Smooth muscle cell (in vitro differentiated cells): ENCODE data around the gene TMPRSS11A. TPM values are rescaled to one million over a fixed set of nuclear protein-coding genes. Genes with fewer than 3 reads are reported as not detected.

Source experiments
- DNase-seq: peaks from one replicate; lab custom pipeline; 2025; ENCODE audit not compliant: unreplicated experiment; lab: John Stamatoyannopoulos, UW
- H2AFZ ChIP-seq: fragments of 200-600 bp; sonication (generic); 2 replicates; pipeline ENCODE4 v1.6.0; 2016; ENCODE audit warnings: antibody characterized with exemption, low read depth, mild to moderate bottlenecking
- H3F3A ChIP-seq: fragments of 200-600 bp; sonication (generic); 2 replicates; pipeline ENCODE4 v1.6.0; 2017; ENCODE audit warnings: antibody characterized with exemption, low read depth
- H3K27ac ChIP-seq: fragments of 200-600 bp; sonication (generic); 2 replicates; pipeline ENCODE4 v1.5.1; 2016; ENCODE audit warnings: low read depth, mild to moderate bottlenecking
- H3K27me3 ChIP-seq: fragments of 200-600 bp; sonication (generic); 2 replicates; pipeline ENCODE4 v1.6.1; 2016; ENCODE audit warnings: low read depth, mild to moderate bottlenecking
- H3K36me3 ChIP-seq: fragments of 200-600 bp; sonication (generic); 2 replicates; pipeline ENCODE4 v1.5.1; 2016; ENCODE audit warnings: low read depth
- H3K4me1 ChIP-seq: fragments of 200-600 bp; sonication (generic); 2 replicates; pipeline ENCODE4 v1.5.1; 2016; ENCODE audit warnings: low read depth
- H3K4me2 ChIP-seq: fragments of 200-600 bp; sonication (generic); 2 replicates; pipeline ENCODE4 v1.6.0; 2016; ENCODE audit warnings: mild to moderate bottlenecking
- H3K4me3 ChIP-seq: fragments of 200-600 bp; sonication (generic); 2 replicates; pipeline ENCODE4 v1.5.1; 2016; ENCODE audit warnings: mild to moderate bottlenecking
- H3K79me2 ChIP-seq: fragments of 200-600 bp; sonication (generic); 2 replicates; pipeline ENCODE4 v1.6.0; 2016; ENCODE audit warnings: low read depth, mild to moderate bottlenecking
- H3K9ac ChIP-seq: fragments of 200-600 bp; sonication (generic); 2 replicates; pipeline ENCODE4 v1.6.0; 2016; ENCODE audit warnings: low read depth
- H3K9me3 ChIP-seq: fragments of 200-600 bp; sonication (generic); replicated peaks from 2 replicates; pipeline ENCODE4 v1.5.1; 2016; ENCODE audit warnings: low read depth
- H4K20me1 ChIP-seq: fragments of 200-600 bp; sonication (generic); 2 replicates; pipeline ENCODE4 v1.6.0; 2016; ENCODE audit warnings: low read depth
- WGBS: methylation state at CpG from one replicate; pipeline ENCODE4 v1.1.7; 2016; ENCODE audit warnings: low lambda C conversion rate; 5-methylcytosine and 5-hydroxymethylcytosine counted together
- polyA plus RNA-seq: library from polyadenylated mRNA; unstranded; fragments of >200 nt; fragmentation: Nextera tagmentation; extraction: Ambion mirVana; gene quantifications from 2 replicates; pipeline ENCODE4 v1.2.1, GENCODE V29; 2016
- total RNA-seq: library from RNA; depleted of rRNA; stranded (reverse); fragments of >200 nt; gene quantifications from 2 replicates; pipeline ENCODE4 v1.2.3, GENCODE V29; 2014
- TF ChIP-seq, protein P1 (sequence below): fragments of 200-600 bp; sonication (generic); IDR thresholded peaks from 2 replicates; pipeline ENCODE4 v1.5.1; 2017; ENCODE audit warnings: borderline replicate concordance, mild to moderate bottlenecking, antibody characterized with exemption; ENCODE audit not compliant: insufficient read depth, poor library complexity, severe bottlenecking

The TMPRSS11A gene
- total and polyA plus RNA-seq, 2 experiments from 2014 or later, result 2.8 TPM; not detected in 1

- Histone ChIP-seq H3K9ac (no peak overlapping the region), H3F3A (no peaks in the 10 kb centered on the region), H3K4me1 (no peaks in the 10 kb centered on the region), H3K9me3 (no peaks in the 10 kb centered on the region), H2AFZ (no peak overlapping the region), H4K20me1 (no peaks in the 10 kb centered on the region), H3K27me3 (no peaks in the 10 kb centered on the region), H3K36me3 (no peaks in the 10 kb centered on the region), H3K4me2 (no peak overlapping the region), H3K79me2 (no peaks in the 10 kb centered on the region), H3K27ac (no peak overlapping the region), H3K4me3 (no peak overlapping the region)
- WGBS, result 89% methylated on average over 3 of the region's 3 CpGs
- DNase-seq, result no peak
- TF ChIP-seq, protein P1, sequence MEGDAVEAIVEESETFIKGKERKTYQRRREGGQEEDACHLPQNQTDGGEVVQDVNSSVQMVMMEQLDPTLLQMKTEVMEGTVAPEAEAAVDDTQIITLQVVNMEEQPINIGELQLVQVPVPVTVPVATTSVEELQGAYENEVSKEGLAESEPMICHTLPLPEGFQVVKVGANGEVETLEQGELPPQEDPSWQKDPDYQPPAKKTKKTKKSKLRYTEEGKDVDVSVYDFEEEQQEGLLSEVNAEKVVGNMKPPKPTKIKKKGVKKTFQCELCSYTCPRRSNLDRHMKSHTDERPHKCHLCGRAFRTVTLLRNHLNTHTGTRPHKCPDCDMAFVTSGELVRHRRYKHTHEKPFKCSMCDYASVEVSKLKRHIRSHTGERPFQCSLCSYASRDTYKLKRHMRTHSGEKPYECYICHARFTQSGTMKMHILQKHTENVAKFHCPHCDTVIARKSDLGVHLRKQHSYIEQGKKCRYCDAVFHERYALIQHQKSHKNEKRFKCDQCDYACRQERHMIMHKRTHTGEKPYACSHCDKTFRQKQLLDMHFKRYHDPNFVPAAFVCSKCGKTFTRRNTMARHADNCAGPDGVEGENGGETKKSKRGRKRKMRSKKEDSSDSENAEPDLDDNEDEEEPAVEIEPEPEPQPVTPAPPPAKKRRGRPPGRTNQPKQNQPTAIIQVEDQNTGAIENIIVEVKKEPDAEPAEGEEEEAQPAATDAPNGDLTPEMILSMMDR, result no peak
These were observed 32.0 kb downstream of the TMPRSS11A start for GRCh38 chr4:67931256-67931655.

GRCh38 chr4:67929426-67929825, 33.9 kb downstream of the TMPRSS11A start:
- H3K79me2 ChIP-seq, result no peaks in the 10 kb centered on the region
- TF ChIP-seq, protein P1, result no peak

DNA sequence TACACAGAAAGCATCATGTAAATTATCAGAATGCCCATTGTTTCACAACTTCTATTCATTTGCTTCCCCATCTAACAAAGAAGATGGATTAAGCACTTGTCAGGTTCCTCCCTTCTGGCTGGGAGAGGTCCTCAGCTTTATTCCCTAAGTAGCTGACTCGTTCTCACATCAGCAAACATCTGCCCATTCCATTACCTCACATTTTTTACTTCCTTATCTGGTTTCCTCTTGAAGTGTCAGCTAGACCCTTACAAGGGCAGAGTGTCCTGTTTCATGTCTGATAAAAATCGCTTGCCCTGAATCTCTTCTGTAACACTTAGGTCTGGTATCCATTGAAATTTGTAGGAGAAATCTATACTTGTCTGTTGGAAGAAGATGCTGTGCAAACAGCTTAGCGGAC, 34.7 kb downstream of the TMPRSS11A start:
- 28% methylated on average over 3 of the region's 3 CpGs for WGBS
- no peaks in the 10 kb centered on the region for H3K36me3 ChIP-seq
- TF ChIP-seq, protein P1, result no peak
- H3K4me1 ChIP-seq, result no peaks in the 10 kb centered on the region
- H3F3A ChIP-seq, result no peaks in the 10 kb centered on the region
- H3K9me3 ChIP-seq, result no peaks in the 10 kb centered on the region
- no peaks in the 10 kb centered on the region for H4K20me1 ChIP-seq
- no peak overlapping the region for H3K4me3 ChIP-seq
- no peak overlapping the region for H2AFZ ChIP-seq
- H3K27me3 ChIP-seq, result no peaks in the 10 kb centered on the region
- no peaks in the 10 kb centered on the region for H3K79me2 ChIP-seq
- no peak overlapping the region for H3K27ac ChIP-seq
- no peak overlapping the region for H3K9ac ChIP-seq
- no peak for DNase-seq
- H3K4me2 ChIP-seq, result no peak overlapping the region

More at GRCh38 chr4:67929426-67929825, 33.9 kb downstream of the TMPRSS11A start:
- Histone ChIP-seq H4K20me1 (no peaks in the 10 kb centered on the region), H3K36me3 (no peaks in the 10 kb centered on the region), H3K4me1 (no peaks in the 10 kb centered on the region), H3K4me2 (no peak overlapping the region), H2AFZ (no peak overlapping the region), H3K27me3 (no peaks in the 10 kb centered on the region), H3K4me3 (no peak overlapping the region), H3K9me3 (no peaks in the 10 kb centered on the region), H3K9ac (no peak overlapping the region), H3K27ac (no peak overlapping the region), H3F3A (no peaks in the 10 kb centered on the region)
- 36% methylated on average over 3 of the region's 3 CpGs for WGBS
- no peak for DNase-seq

DNA sequence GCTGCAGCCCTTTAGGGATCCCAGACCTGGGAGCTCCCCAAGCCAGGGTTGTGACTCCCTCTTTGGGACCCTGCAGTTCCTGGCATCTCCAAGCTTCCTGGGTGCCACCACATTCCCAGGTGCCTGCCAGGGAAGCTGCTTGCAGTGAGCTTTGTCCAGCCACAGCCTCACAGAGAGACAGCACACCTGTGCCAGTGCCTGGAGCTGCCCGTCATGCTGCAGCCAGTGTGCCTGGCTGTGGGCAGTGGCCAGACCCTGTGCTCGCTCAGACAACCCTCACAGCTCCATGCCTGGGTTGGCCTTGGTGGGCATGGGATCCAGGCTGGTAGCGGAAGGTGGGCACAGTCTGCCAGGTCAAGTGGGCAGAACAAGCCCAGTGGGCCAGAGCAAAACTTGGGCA, 36.0 kb downstream of the TMPRSS11A start:
- H3K9ac ChIP-seq, result no peak overlapping the region
- no peak overlapping the region for H3K4me2 ChIP-seq
- no peak overlapping the region for H3K4me3 ChIP-seq
- TF ChIP-seq, protein P1, result no peak
- no peaks in the 10 kb centered on the region for H3K79me2 ChIP-seq
- no peaks in the 10 kb centered on the region for H3K4me1 ChIP-seq
- H3F3A ChIP-seq, result no peaks in the 10 kb centered on the region
- 96% methylated on average over 3 of the region's 3 CpGs for WGBS
- H3K9me3 ChIP-seq, result no peaks in the 10 kb centered on the region
- H3K27me3 ChIP-seq, result no peaks in the 10 kb centered on the region
- H3K36me3 ChIP-seq, result no peaks in the 10 kb centered on the region
- no peak for DNase-seq
- H4K20me1 ChIP-seq, result no peaks in the 10 kb centered on the region
- no peak overlapping the region for H2AFZ ChIP-seq
- H3K27ac ChIP-seq, result no peak overlapping the region
